Neural progenitor cell (in vitro differentiated cells): Measurements from ENCODE around the gene EML2. TPM values are rescaled to one million over a fixed set of nuclear protein-coding genes. Genes with fewer than 3 reads are reported as not detected.

Source experiments
- DNase-seq: peaks from one replicate; pipeline ENCODE4 v3.0.0-alpha.2; 2016; ENCODE audit warnings: low spot score
- H2AFZ ChIP-seq: fragments of 200-600 bp; sonication (generic); replicated peaks from 2 replicates; pipeline ENCODE4 v1.6.1; 2016; ENCODE audit warnings: antibody characterized with exemption
- H3F3A ChIP-seq: fragments of 200-600 bp; sonication (generic); 2 replicates; pipeline ENCODE4 v1.6.1; 2016; ENCODE audit warnings: antibody characterized with exemption, low read depth
- H3K27ac ChIP-seq: fragments of 200-600 bp; sonication (generic); 2 replicates; pipeline ENCODE4 v1.5.1; 2016; ENCODE audit warnings: mild to moderate bottlenecking
- H3K27me3 ChIP-seq: fragments of 200-600 bp; sonication (generic); 2 replicates; pipeline ENCODE4 v1.6.1; 2016; ENCODE audit warnings: mild to moderate bottlenecking, moderate library complexity
- H3K36me3 ChIP-seq: fragments of 200-600 bp; sonication (generic); 2 replicates; pipeline ENCODE4 v1.5.1; 2016
- H3K4me1 ChIP-seq: fragments of 200-600 bp; sonication (generic); 2 replicates; pipeline ENCODE4 v1.6.1; 2016; ENCODE audit warnings: mixed run types
- H3K4me2 ChIP-seq: fragments of 200-600 bp; sonication (generic); 2 replicates; pipeline ENCODE4 v1.6.1; 2016
- H3K4me3 ChIP-seq: fragments of 200-600 bp; sonication (generic); 2 replicates; pipeline ENCODE4 v1.5.1; 2016
- H3K79me2 ChIP-seq: fragments of 200-600 bp; sonication (generic); 2 replicates; pipeline ENCODE4 v1.6.1; 2016; ENCODE audit warnings: low read depth
- H3K9ac ChIP-seq: fragments of 200-600 bp; sonication (generic); 2 replicates; pipeline ENCODE4 v1.6.1; 2016
- H3K9me3 ChIP-seq: fragments of 200-600 bp; sonication (generic); 2 replicates; pipeline ENCODE4 v1.5.1; 2016; ENCODE audit warnings: low read depth
- H4K20me1 ChIP-seq: fragments of 200-600 bp; sonication (generic); 2 replicates; pipeline ENCODE4 v1.6.1; 2016; ENCODE audit warnings: low read depth
- H3K27ac Mint-ChIP-seq: 3 replicates; pipeline ENCODE4 v1.8.0; 2021; ENCODE audit warnings: mixed read lengths
- H3K27me3 Mint-ChIP-seq: 2 replicates; pipeline ENCODE4 v1.8.0; 2022; ENCODE audit warnings: low read depth, mild to moderate bottlenecking, inconsistent platforms, moderate library complexity, mixed read lengths; ENCODE audit not compliant: insufficient read depth
- H3K36me3 Mint-ChIP-seq: 3 replicates; pipeline ENCODE4 v1.8.0; 2021; ENCODE audit warnings: mixed read lengths
- H3K4me1 Mint-ChIP-seq: 3 replicates; pipeline ENCODE4 v1.8.0; 2021; ENCODE audit warnings: mixed read lengths
- H3K4me3 Mint-ChIP-seq: 3 replicates; pipeline ENCODE4 v1.8.0; 2021; ENCODE audit warnings: mild to moderate bottlenecking, moderate library complexity, mixed read lengths
- H3K9me3 Mint-ChIP-seq: 3 replicates; pipeline ENCODE4 v1.8.0; 2020; ENCODE audit warnings: mixed read lengths
- CTCF ChIP-seq: fragments of 200-600 bp; sonication (generic); IDR thresholded peaks from 2 replicates; pipeline ENCODE4 v1.5.1; 2017; ENCODE audit warnings: antibody characterized with exemption, mild to moderate bottlenecking
- EZH2 ChIP-seq: fragments of 200-600 bp; sonication (generic); IDR thresholded peaks from 2 replicates; pipeline ENCODE4 v1.6.1; 2017; ENCODE audit warnings: antibody characterized with exemption, mild to moderate bottlenecking, moderate library complexity
- EZH2phosphoT487 ChIP-seq: fragments of 200-600 bp; sonication (generic); IDR thresholded peaks from 2 replicates; pipeline ENCODE4 v1.6.1; 2017; ENCODE audit warnings: antibody characterized with exemption
- total RNA-seq: library from RNA; depleted of rRNA; stranded (reverse); fragments of >200 nt; gene quantifications from 2 replicates; pipeline ENCODE4 v1.2.3, GENCODE V29; 2015; ENCODE audit warnings: low replicate concordance

The EML2 gene
- total RNA-seq, 1 donor from 2014 or later = 15.9 TPM

- DNase-seq = no peak
- H3K27ac Mint-ChIP-seq = peak overlapping the region; percentile 76
- peaks cover 4% of the 10 kb centered on the region for H4K20me1 ChIP-seq
Observed at GRCh38 chr19:45646345-45646698, 7.1 kb upstream of the EML2 start.

DNA sequence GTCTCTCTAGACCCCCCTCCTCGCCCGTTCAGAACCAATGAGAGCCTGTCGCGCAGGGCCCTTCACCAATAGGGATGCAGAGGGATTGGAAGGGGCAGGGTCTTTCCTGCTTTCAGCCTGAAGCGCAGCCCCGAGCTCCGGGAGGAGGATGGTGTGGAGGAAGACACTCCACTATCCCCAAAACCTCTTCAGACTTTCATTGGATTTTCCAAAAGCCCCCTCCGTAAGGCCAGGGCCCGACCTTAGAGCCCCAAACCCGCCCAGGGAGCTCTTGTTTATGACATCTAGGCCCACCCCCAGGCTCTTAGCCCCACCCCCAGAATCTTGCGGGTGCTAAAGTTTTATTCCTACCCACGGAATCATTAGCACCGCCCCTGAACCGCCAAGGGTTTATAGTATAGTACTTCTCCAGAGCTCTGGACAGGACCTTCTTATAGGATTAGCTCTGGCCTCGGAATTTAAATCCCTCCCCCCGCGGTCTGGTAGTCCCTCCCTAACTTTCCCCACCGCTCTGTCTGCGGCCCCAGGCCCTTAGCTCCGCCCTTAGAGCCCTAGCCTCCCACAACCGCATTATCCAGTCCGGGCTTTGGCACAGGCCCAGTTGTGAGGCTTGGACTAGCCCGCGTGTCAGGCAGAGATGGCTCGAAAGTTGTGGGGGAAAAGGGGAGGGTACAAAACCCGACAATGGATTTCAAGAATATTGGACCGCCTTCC is 6.6 kb upstream of the EML2 start:
- peaks cover 23% of the 10 kb centered on the region for H3K27me3 ChIP-seq
- H3K4me3 Mint-ChIP-seq = peak overlapping the region; percentile 87
- H3K9me3 ChIP-seq = no peaks in the 10 kb centered on the region
- no peak overlapping the region for H3K27ac ChIP-seq
- H3K27ac Mint-ChIP-seq = peak overlapping the region; percentile 76
- H3F3A ChIP-seq = peaks cover 40% of the 10 kb centered on the region
- DNase-seq = peak; percentile 91
- peaks cover 39% of the 10 kb centered on the region for H3K4me1 Mint-ChIP-seq
- no peaks in the 10 kb centered on the region for H3K79me2 ChIP-seq
- peaks cover 5% of the 10 kb centered on the region for H3K4me1 ChIP-seq
- H3K27me3 Mint-ChIP-seq = peaks cover 20% of the 10 kb centered on the region
- peak overlapping the region; percentile 42 for H3K4me3 ChIP-seq
- H3K36me3 ChIP-seq = no peaks in the 10 kb centered on the region
- peak overlapping the region; percentile 67 for H3K4me2 ChIP-seq
- TF ChIP-seq EZH2 = no peak
- TF ChIP-seq EZH2phosphoT487 = no peak
- no peak for TF ChIP-seq CTCF
- no peak overlapping the region for H3K9ac ChIP-seq
- H2AFZ ChIP-seq = peak overlapping the region; percentile 1
- H4K20me1 ChIP-seq = peaks cover 4% of the 10 kb centered on the region
- peaks cover 2% of the 10 kb centered on the region for H3K9me3 Mint-ChIP-seq
- no peaks in the 10 kb centered on the region for H3K36me3 Mint-ChIP-seq

More at GRCh38 chr19:45646345-45646698, 7.1 kb upstream of the EML2 start:
- no peaks in the 10 kb centered on the region for H3K36me3 ChIP-seq
- H3F3A ChIP-seq = peaks cover 34% of the 10 kb centered on the region
- peak overlapping the region; percentile 1 for H2AFZ ChIP-seq
- Mint-ChIP-seq H3K4me3 (peak overlapping the region; percentile 87), H3K9me3 (peaks cover 2% of the 10 kb centered on the region), H3K27me3 (peaks cover 14% of the 10 kb centered on the region), H3K36me3 (no peaks in the 10 kb centered on the region), H3K4me1 (peaks cover 34% of the 10 kb centered on the region)
- peaks cover 23% of the 10 kb centered on the region for H3K27me3 ChIP-seq
- no peak overlapping the region for H3K9ac ChIP-seq
- H3K79me2 ChIP-seq = no peaks in the 10 kb centered on the region
- H3K4me2 ChIP-seq = peak overlapping the region; percentile 67
- H3K4me3 ChIP-seq = no peak overlapping the region
- H3K27ac ChIP-seq = no peak overlapping the region
- H3K4me1 ChIP-seq = peaks cover 5% of the 10 kb centered on the region
- H3K9me3 ChIP-seq = no peaks in the 10 kb centered on the region
- TF ChIP-seq CTCF (no peak), EZH2 (no peak), EZH2phosphoT487 (no peak)

DNA sequence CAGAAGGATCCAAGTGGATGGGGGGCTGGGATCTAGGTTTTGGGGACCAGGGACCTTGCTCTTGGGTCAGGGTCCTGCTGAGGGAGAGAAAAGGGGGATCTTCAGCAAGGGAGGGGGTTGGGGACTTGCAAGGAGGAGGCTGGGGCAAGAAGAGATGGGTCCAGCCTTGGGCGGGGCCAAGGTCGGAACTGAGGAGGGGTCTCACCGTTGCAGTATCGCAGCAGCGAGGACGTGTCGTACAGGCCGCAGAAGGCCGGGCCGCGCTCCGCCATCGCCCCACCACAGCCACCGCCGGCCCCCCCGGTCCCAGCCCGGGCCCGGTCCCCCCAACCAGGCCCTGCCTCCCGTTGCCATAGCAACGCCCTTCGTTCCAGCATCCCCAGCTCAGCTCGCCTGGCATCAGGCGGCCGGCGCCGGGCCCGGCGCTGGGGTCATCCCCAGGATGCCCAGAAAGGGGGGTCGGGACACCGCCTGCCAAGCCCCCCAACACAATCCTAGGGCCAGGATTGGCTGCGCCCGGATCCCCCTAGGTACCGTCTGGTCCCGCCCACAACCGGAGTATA is 6.0 kb upstream of the EML2 start:
- Mint-ChIP-seq H3K27ac (no peak overlapping the region), H3K4me1 (peaks cover 41% of the 10 kb centered on the region), H3K27me3 (peaks cover 18% of the 10 kb centered on the region), H3K9me3 (peaks cover 2% of the 10 kb centered on the region), H3K36me3 (no peaks in the 10 kb centered on the region), H3K4me3 (peak overlapping the region; percentile 88)
- Histone ChIP-seq H3K36me3 (no peaks in the 10 kb centered on the region), H3K4me1 (peaks cover 5% of the 10 kb centered on the region), H3K4me2 (peak overlapping the region; percentile 67), H3K79me2 (no peaks in the 10 kb centered on the region), H3K27me3 (peaks cover 23% of the 10 kb centered on the region), H3K9ac (no peak overlapping the region), H3K4me3 (peak overlapping the region; percentile 42), H4K20me1 (peaks cover 4% of the 10 kb centered on the region), H3K27ac (no peak overlapping the region), H3K9me3 (no peaks in the 10 kb centered on the region), H2AFZ (no peak overlapping the region), H3F3A (peaks cover 46% of the 10 kb centered on the region)
- no peak for TF ChIP-seq EZH2phosphoT487
- TF ChIP-seq CTCF = no peak
- TF ChIP-seq EZH2 = no peak
- no peak for DNase-seq
